Left ventricle myocardium inferior (tissue), 1 donor: ENCODE results near the gene LPCAT3. TPM values are rescaled to one million over a fixed set of nuclear protein-coding genes. Genes with fewer than 3 reads are reported as not detected.

ENCODE experiments used
- DNase-seq: peaks from one replicate; pipeline ENCODE4 v3.0.0-alpha.2; 2020
- H3K27ac ChIP-seq: fragments of 200-600 bp; replicated peaks from 2 replicates; pipeline ENCODE4 v1.8.0; 2021
- H3K27me3 ChIP-seq: fragments of 200-600 bp; 2 replicates; pipeline ENCODE4 v1.8.0; 2021; ENCODE audit warnings: low read depth
- H3K36me3 ChIP-seq: fragments of 200-600 bp; 2 replicates; pipeline ENCODE4 v1.8.0; 2021
- H3K4me1 ChIP-seq: fragments of 200-600 bp; 2 replicates; pipeline ENCODE4 v1.8.0; 2021
- H3K4me3 ChIP-seq: fragments of 200-600 bp; 2 replicates; pipeline ENCODE4 v1.8.0; 2021; ENCODE audit warnings: mild to moderate bottlenecking, moderate library complexity
- H3K9me3 ChIP-seq: fragments of 200-600 bp; replicated peaks from 2 replicates; pipeline ENCODE4 v1.8.0; 2021
- CTCF ChIP-seq: fragments of 200-600 bp; IDR thresholded peaks from 2 replicates; pipeline ENCODE4 v1.8.0; 2021; ENCODE audit warnings: antibody characterized with exemption, mild to moderate bottlenecking, borderline replicate concordance
- intact Hi-C: fragments of 100-400 bp; cut with micrococcal nuclease; formaldehyde crosslinking; loops from one replicate; pipeline ENCODE4 v1.11.0; 2022
- total RNA-seq: library from RNA; stranded (reverse); fragmentation: NEBNext Ultra II Directional; extraction: Animal tissue kit (Norgen Biotek cat#: 25700); gene quantifications from one replicate; pipeline ENCODE4 v1.2.1, GENCODE V29; 2021
- donor health status: DM: no; HTN: yes; CAD: no; lungs with severe emphysema.

LPCAT3 gene
- total RNA-seq, 1 donor from 2014 or later, result 35.1 TPM

DNA sequence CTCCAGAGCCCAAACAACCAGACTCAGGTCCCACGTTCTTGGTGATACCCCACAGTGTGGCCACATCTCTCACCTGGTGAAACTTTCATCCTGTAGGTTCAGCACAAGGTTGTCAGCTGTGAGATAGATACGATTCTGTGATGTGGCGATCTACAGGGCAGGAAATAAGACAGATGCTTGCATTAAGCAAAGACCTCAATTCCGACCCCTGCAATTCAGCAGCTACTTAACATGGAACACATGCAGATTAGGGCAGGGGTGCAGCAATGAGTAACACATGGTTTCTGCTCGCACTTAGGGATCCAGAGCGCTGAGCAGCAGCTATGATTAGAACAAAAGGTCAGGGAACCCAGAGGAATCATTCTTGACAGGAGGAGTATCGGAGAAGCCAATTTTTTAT is 51.9 kb downstream of the LPCAT3 start:
- no peaks in the 10 kb centered on the region for H3K27me3 ChIP-seq
- no peak for DNase-seq
- intact Hi-C loops, result loop anchor here (10.0 kb wide), 1 partner anchor 48 kb away; the partner anchor contains the start of gene LPCAT3
- H3K36me3 ChIP-seq, result peaks cover 42% of the 10 kb centered on the region
- no peak overlapping the region for H3K27ac ChIP-seq
- peaks cover 67% of the 10 kb centered on the region for H3K4me1 ChIP-seq
- no peaks in the 10 kb centered on the region for H3K9me3 ChIP-seq
- no peak overlapping the region for H3K4me3 ChIP-seq
- no peak for TF ChIP-seq CTCF

GRCh38 chr12:6965714-6966113 is 52.6 kb downstream of the LPCAT3 start:
- Histone ChIP-seq H3K27me3 (no peaks in the 10 kb centered on the region), H3K9me3 (no peaks in the 10 kb centered on the region), H3K4me3 (no peak overlapping the region), H3K27ac (peak overlapping the region; percentile 86), H3K36me3 (peaks cover 42% of the 10 kb centered on the region), H3K4me1 (peaks cover 68% of the 10 kb centered on the region)
- no peak for DNase-seq
- TF ChIP-seq CTCF, result no peak
- intact Hi-C loops, result loop anchor here (10.0 kb wide), 1 partner anchor 49 kb away; the partner anchor contains the start of gene LPCAT3

GRCh38 chr12:6965026-6965661 is 53.1 kb downstream of the LPCAT3 start:
- H3K9me3 ChIP-seq, result no peaks in the 10 kb centered on the region
- DNase-seq, result peak; percentile 87
- peaks cover 42% of the 10 kb centered on the region for H3K36me3 ChIP-seq
- H3K4me1 ChIP-seq, result peaks cover 71% of the 10 kb centered on the region
- no peaks in the 10 kb centered on the region for H3K27me3 ChIP-seq
- intact Hi-C loops, result loop anchor here (10.0 kb wide), 1 partner anchor 50 kb away; the partner anchor contains the start of gene LPCAT3
- peak overlapping the region; percentile 86 for H3K27ac ChIP-seq
- peak; percentile 93 for TF ChIP-seq CTCF
- H3K4me3 ChIP-seq, result no peak overlapping the region

DNA sequence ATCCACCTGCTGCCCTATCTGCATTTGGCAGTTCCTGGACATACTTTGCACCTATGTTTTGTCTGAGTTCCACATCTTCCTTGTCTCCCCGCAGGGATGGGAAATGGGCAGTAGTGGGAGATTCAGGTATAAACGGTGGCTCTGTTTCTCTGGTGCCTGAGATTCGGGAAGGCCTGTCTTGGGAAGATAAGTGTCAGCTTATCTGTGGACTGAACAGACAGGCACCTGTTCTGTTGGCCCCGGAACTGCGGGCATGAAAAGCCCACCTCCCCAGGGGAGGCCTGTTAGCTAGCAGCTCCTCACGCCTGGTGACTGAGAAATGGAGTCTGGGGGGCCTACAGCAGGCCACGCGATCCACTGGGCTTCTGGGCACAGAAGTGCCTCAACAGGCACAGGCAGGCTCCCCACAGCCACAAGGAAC is 53.7 kb downstream of the LPCAT3 start:
- DNase-seq, result no peak
- no peaks in the 10 kb centered on the region for H3K9me3 ChIP-seq
- H3K36me3 ChIP-seq, result peaks cover 42% of the 10 kb centered on the region
- peaks cover 71% of the 10 kb centered on the region for H3K4me1 ChIP-seq
- peak overlapping the region; percentile 86 for H3K27ac ChIP-seq
- no peak overlapping the region for H3K4me3 ChIP-seq
- no peaks in the 10 kb centered on the region for H3K27me3 ChIP-seq
- no peak for TF ChIP-seq CTCF
- intact Hi-C loops, result loop anchor here (10.0 kb wide), 1 partner anchor 50 kb away; the partner anchor contains the start of gene LPCAT3

- Histone ChIP-seq H3K4me1 (peaks cover 71% of the 10 kb centered on the region), H3K27me3 (no peaks in the 10 kb centered on the region), H3K4me3 (no peak overlapping the region), H3K9me3 (no peaks in the 10 kb centered on the region), H3K36me3 (peaks cover 38% of the 10 kb centered on the region), H3K27ac (peak overlapping the region; percentile 86)
- TF ChIP-seq CTCF, result no peak
- intact Hi-C loops, result loop anchor here (10.0 kb wide), 1 partner anchor 51 kb away; the partner anchor contains the start of gene LPCAT3
- peak; percentile 15 for DNase-seq
These were observed 54.4 kb downstream of the LPCAT3 start for GRCh38 chr12:6963791-6964413.
